ENCODE results near the gene RCCD1. TPM values are rescaled to one million over a fixed set of nuclear protein-coding genes. Genes with fewer than 3 reads are reported as not detected.

Gene RCCD1
- total RNA-seq, 2 donors from 2014 or later, result 6.8 to 9.5 TPM

DNA sequence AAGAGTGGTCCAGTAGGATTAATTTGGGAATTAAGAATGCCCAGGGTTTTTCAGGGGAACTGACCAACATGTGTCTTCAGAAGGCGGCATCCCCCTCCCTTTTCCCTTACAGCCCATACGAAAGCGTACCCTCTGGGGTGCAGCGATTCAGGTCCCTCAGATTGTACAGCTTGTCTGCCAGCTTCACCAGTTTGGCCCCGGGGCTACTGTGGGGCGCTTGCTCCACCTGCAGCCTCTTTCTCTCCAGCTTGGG lies 23.2 kb upstream of the RCCD1 start:
- no peak for DNase-seq (ENCODE audit: low spot score)
- peak overlapping the region; percentile 93 to 96 for H3K27ac ChIP-seq
- H3K9me3 ChIP-seq, result no peaks in the 10 kb centered on the region
- H3K4me3 ChIP-seq, result peak overlapping the region in 1 of 2 donors; percentile 86
- TF ChIP-seq, protein P1, sequence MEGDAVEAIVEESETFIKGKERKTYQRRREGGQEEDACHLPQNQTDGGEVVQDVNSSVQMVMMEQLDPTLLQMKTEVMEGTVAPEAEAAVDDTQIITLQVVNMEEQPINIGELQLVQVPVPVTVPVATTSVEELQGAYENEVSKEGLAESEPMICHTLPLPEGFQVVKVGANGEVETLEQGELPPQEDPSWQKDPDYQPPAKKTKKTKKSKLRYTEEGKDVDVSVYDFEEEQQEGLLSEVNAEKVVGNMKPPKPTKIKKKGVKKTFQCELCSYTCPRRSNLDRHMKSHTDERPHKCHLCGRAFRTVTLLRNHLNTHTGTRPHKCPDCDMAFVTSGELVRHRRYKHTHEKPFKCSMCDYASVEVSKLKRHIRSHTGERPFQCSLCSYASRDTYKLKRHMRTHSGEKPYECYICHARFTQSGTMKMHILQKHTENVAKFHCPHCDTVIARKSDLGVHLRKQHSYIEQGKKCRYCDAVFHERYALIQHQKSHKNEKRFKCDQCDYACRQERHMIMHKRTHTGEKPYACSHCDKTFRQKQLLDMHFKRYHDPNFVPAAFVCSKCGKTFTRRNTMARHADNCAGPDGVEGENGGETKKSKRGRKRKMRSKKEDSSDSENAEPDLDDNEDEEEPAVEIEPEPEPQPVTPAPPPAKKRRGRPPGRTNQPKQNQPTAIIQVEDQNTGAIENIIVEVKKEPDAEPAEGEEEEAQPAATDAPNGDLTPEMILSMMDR (IDR thresholded peaks at IDR 0.05), result peak in 1 of 2 donors; percentile 45
- no peaks in the 10 kb centered on the region for H3K27me3 ChIP-seq
- no peaks in the 10 kb centered on the region for H3K36me3 ChIP-seq
- H3K4me1 ChIP-seq, result peaks cover 0 to 52% of the 10 kb centered on the region in 2 donors

DNA sequence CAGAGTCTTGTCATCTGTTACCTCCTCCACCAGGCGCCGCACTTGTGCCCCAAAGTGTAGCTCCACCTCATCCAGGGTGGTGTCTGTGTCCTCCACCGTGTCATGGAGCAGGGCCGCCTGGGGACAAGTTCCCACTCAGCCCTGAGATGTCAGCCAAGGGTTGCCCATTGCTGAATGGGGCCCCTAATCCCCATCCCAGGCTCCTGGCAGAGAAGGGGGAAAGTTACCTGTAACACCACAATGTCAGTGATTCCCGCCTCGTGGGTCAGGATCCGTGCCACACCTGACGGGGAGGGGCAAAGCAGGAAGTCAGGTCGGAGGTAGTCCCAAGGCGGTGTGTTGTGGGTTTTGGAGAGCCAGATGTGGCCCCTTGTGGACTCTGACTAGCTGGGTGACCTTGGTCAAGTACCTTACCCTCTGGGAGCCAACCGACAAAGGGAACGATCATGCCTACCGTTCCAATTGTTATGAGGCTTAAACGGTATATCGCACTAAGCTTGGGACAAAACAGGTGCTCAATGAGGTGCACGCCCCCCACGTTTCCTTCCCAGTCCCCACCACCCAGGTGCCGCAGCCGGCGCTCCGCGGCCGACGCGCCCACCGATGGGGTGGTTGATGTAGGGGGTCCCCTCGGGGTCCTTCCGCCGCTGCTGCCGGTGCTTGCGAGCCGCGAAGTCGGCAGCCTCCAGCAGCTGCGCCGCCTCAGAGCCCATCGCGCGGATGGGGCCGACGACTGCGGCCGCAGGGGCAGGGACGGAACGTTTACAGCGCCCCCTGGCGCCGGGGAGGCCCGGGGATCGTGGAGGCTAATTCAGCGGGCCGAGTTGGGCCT lies 22.6 kb upstream of the RCCD1 start, which contains the start of gene HDDC3:
Gene HDDC3, minus strand, starts transcription at position 722 of the 832 bp plus-strand sequence. Its CDS starts 9 bp downstream, at position 713.
- H3K27me3 ChIP-seq, result no peaks in the 10 kb centered on the region
- H3K36me3 ChIP-seq, result no peaks in the 10 kb centered on the region
- TF ChIP-seq, protein P1 (IDR thresholded peaks at IDR 0.05), result peak; percentile 92 to 96
- H3K4me3 ChIP-seq, result peak within 1 kb of the TSS; percentile 59 to 86
- peak within 1 kb of the TSS; percentile 93 to 96 for H3K27ac ChIP-seq
- H3K9me3 ChIP-seq, result no peaks in the 10 kb centered on the region
- DNase-seq (ENCODE audit: low spot score), result peak; percentile 87
- H3K4me1 ChIP-seq, result peaks cover 0 to 54% of the 10 kb centered on the region in 2 donors

DNA sequence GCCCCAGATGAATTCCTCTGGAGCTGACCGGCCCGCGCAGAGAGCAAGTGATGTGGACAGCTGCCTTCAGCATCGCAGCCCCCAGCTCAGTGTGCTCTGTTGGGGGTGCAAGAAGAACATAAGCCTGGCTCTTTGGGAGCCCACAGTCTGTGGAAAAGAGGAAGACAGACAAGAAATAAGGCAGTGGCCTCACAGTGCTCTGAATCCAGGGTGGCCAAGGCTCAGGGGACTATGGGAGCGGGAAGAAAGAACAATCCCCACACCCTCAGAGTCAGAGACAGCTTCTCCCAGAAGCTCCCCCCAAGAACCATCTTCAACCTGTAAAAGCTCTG lies 22.1 kb upstream of the RCCD1 start:
- TF ChIP-seq, protein P1 (IDR thresholded peaks at IDR 0.05), result peak in 1 of 2 donors; percentile 6
- no peak for DNase-seq (ENCODE audit: low spot score)
- Histone ChIP-seq H3K9me3 (no peaks in the 10 kb centered on the region), H3K27ac (peak overlapping the region; percentile 93 to 96), H3K4me1 (peaks cover 0 to 54% of the 10 kb centered on the region in 2 donors), H3K4me3 (peak overlapping the region in 1 of 2 donors; percentile 86), H3K27me3 (no peaks in the 10 kb centered on the region), H3K36me3 (no peaks in the 10 kb centered on the region)

DNA sequence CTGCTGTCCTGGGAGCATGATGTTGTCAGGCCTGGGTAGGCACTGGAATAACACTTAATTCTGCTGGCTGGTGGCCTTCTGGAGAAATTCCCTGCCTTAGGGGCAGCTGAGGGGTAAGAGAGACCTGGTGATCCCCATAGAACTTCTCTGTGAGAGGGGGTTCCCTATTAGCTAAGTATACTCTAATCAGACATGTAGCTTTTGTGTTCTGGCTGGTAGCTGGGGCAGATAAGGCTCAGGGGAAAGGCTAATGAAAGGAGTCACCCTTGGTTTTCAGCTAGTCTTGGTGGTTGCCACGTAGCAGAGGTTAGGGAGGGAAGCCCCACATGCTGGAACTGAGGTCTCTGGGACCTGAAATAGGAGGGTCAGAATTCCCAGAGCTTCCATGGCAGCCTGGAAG lies 21.4 kb upstream of the RCCD1 start:
- Histone ChIP-seq H3K36me3 (peaks cover 4% of the 10 kb centered on the region), H3K9me3 (no peaks in the 10 kb centered on the region), H3K4me3 (no peak overlapping the region), H3K4me1 (peaks cover 0 to 54% of the 10 kb centered on the region in 2 donors), H3K27me3 (no peaks in the 10 kb centered on the region), H3K27ac (peak overlapping the region; percentile 93 to 96)
- DNase-seq (ENCODE audit: low spot score), result no peak
- TF ChIP-seq, protein P1 (IDR thresholded peaks at IDR 0.05), result no peak

DNA sequence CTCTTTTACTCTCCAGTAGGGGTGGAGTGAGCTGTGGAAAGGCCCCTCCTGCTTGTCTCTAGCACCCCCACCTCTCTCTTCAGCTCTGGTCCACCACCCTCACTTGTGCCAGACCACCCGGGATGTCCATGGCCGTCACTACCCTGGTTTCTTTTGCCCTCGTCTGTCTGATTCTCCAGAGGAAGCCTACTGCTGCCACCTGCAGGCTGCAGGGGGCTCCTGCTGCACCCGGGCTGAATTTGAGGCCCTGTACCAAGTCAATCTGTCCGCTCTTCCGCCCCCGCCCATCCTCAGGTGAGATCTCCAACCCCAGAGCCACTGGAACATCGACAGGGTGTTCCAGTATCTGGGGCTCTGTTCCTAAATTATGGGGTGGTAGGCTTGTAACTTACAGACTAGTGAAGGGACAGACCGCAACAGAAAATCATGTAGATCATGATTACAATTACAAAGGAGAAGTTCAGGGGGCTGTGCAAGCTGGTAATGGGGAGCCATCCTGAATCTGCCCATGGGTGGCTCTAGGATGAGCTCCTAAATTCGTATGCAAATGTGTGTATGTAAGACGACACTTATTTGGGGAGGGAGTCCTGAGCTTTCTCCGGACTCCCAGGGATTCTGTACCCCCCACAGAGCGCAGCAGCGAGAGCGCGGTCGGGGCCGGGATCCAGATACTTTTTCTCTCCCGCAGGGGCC lies 20.3 kb upstream of the RCCD1 start:
- Histone ChIP-seq H3K4me3 (peak overlapping the region; percentile 62 to 80), H3K27me3 (no peaks in the 10 kb centered on the region), H3K36me3 (peaks cover 15% of the 10 kb centered on the region), H3K9me3 (no peaks in the 10 kb centered on the region), H3K27ac (peak overlapping the region; percentile 81 to 86), H3K4me1 (peaks cover 0 to 52% of the 10 kb centered on the region in 2 donors)
- DNase-seq (ENCODE audit: low spot score), result peak; percentile 81
- TF ChIP-seq, protein P1 (IDR thresholded peaks at IDR 0.05), result peak; percentile 94 to 97

Measured in right atrium auricular region (tissue), 2 donors.